A549 (cell line): ENCODE results near the gene AKR1A1.

Experiments
- ESRRA ChIP-seq: fragments of 150-350 bp; IDR thresholded peaks from 2 replicates; pipeline ENCODE4 v1.6.1; 2014; ENCODE audit warnings: mild to moderate bottlenecking, low read length, borderline replicate concordance
- GATA3 ChIP-seq: IDR thresholded peaks from 2 replicates; pipeline ENCODE4 v1.6.1; 2012; ENCODE audit warnings: borderline replicate concordance
- JUNB ChIP-seq: fragments of >200 bp; sonication (Bioruptor Twin); formaldehyde crosslinking; IDR thresholded peaks from 2 replicates; pipeline ENCODE4 v1.6.1; 2016
- SMC3 ChIP-seq: fragments of >200 bp; sonication (Bioruptor Twin); formaldehyde crosslinking; IDR thresholded peaks from 3 replicates; pipeline ENCODE4 v1.6.1; 2018; ENCODE audit warnings: inconsistent platforms
- ZNF302 ChIP-seq: fragments of 250-450 bp; sonication (Bioruptor Pico); IDR thresholded peaks from 2 replicates; pipeline ENCODE4 v1.9.0; 2021; ENCODE audit warnings: inconsistent platforms, mild to moderate bottlenecking, moderate library complexity
- TF ChIP-seq, protein P1 (sequence below): fragments of >200 bp; sonication (Bioruptor Twin); formaldehyde crosslinking; IDR thresholded peaks from 3 replicates; pipeline ENCODE4 v1.5.1; 2016
- TF ChIP-seq, protein P2 (sequence below): fragments of 200-600 bp; sonication (generic); IDR thresholded peaks from 2 replicates; pipeline ENCODE4 v1.6.1; 2016; ENCODE audit warnings: antibody characterized with exemption, mild to moderate bottlenecking, moderate library complexity
- TF ChIP-seq, protein P3 (sequence below): fragments of >200 bp; sonication (Bioruptor Twin); formaldehyde crosslinking; IDR thresholded peaks from 3 replicates; pipeline ENCODE4 v1.6.1; 2016

DNA sequence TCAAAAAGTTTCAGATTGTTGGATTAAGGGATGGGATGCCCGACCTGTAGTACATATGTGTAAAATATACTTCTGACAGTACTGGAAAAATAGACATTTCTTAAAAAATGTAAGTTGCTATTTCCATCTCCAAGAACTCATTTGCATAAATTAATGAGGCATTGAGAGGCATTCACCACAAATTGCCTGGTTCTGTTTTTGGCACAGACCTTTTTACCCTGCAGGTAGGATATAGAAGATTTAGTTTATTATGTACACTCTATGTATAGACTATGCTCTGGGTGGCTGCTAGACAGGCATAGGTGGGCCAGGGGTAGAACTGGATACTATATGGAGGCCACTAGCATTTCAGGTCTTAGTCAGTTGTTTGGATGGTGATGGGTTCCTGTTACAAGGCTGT lies 65.3 kb downstream of the AKR1A1 start:
- TF ChIP-seq ESRRA (no peak), SMC3 (no peak), GATA3 (no peak), ZNF302 (CRISPR knock-in tag) (no peak), JUNB (no peak)
- TF ChIP-seq, protein P1, sequence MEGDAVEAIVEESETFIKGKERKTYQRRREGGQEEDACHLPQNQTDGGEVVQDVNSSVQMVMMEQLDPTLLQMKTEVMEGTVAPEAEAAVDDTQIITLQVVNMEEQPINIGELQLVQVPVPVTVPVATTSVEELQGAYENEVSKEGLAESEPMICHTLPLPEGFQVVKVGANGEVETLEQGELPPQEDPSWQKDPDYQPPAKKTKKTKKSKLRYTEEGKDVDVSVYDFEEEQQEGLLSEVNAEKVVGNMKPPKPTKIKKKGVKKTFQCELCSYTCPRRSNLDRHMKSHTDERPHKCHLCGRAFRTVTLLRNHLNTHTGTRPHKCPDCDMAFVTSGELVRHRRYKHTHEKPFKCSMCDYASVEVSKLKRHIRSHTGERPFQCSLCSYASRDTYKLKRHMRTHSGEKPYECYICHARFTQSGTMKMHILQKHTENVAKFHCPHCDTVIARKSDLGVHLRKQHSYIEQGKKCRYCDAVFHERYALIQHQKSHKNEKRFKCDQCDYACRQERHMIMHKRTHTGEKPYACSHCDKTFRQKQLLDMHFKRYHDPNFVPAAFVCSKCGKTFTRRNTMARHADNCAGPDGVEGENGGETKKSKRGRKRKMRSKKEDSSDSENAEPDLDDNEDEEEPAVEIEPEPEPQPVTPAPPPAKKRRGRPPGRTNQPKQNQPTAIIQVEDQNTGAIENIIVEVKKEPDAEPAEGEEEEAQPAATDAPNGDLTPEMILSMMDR: no peak
- TF ChIP-seq, protein P2, sequence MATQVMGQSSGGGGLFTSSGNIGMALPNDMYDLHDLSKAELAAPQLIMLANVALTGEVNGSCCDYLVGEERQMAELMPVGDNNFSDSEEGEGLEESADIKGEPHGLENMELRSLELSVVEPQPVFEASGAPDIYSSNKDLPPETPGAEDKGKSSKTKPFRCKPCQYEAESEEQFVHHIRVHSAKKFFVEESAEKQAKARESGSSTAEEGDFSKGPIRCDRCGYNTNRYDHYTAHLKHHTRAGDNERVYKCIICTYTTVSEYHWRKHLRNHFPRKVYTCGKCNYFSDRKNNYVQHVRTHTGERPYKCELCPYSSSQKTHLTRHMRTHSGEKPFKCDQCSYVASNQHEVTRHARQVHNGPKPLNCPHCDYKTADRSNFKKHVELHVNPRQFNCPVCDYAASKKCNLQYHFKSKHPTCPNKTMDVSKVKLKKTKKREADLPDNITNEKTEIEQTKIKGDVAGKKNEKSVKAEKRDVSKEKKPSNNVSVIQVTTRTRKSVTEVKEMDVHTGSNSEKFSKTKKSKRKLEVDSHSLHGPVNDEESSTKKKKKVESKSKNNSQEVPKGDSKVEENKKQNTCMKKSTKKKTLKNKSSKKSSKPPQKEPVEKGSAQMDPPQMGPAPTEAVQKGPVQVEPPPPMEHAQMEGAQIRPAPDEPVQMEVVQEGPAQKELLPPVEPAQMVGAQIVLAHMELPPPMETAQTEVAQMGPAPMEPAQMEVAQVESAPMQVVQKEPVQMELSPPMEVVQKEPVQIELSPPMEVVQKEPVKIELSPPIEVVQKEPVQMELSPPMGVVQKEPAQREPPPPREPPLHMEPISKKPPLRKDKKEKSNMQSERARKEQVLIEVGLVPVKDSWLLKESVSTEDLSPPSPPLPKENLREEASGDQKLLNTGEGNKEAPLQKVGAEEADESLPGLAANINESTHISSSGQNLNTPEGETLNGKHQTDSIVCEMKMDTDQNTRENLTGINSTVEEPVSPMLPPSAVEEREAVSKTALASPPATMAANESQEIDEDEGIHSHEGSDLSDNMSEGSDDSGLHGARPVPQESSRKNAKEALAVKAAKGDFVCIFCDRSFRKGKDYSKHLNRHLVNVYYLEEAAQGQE: no peak
- TF ChIP-seq, protein P3, sequence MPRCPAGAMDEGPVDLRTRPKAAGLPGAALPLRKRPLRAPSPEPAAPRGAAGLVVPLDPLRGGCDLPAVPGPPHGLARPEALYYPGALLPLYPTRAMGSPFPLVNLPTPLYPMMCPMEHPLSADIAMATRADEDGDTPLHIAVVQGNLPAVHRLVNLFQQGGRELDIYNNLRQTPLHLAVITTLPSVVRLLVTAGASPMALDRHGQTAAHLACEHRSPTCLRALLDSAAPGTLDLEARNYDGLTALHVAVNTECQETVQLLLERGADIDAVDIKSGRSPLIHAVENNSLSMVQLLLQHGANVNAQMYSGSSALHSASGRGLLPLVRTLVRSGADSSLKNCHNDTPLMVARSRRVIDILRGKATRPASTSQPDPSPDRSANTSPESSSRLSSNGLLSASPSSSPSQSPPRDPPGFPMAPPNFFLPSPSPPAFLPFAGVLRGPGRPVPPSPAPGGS: no peak
